ENCODE results near the gene DLL1.

DNA sequence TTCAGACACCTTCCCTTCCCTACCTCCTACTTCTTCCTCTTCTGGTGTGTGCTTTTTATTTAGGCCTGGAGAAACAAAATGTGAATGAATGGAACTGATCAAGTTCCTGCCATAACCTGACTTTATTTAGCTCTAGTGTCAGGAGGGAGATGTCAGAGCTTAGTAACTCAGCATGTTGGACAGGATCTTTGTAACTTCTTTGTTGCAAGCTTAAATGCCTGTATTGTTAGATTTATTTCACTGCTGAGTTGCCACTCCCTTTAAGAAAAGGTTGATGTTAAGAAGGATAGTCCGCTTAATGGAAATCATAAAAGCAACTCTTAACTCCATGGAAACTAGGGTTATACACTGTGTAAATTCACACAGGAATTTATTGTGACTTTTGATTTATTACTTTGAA, 17.9 kb upstream of the DLL1 start:
- TF ChIP-seq POLR2AphosphoS5 (IDR thresholded peaks at IDR 0.05) = no peak
- TF ChIP-seq POLR2A (IDR thresholded peaks at IDR 0.05) = no peak
- TF ChIP-seq, protein P1, sequence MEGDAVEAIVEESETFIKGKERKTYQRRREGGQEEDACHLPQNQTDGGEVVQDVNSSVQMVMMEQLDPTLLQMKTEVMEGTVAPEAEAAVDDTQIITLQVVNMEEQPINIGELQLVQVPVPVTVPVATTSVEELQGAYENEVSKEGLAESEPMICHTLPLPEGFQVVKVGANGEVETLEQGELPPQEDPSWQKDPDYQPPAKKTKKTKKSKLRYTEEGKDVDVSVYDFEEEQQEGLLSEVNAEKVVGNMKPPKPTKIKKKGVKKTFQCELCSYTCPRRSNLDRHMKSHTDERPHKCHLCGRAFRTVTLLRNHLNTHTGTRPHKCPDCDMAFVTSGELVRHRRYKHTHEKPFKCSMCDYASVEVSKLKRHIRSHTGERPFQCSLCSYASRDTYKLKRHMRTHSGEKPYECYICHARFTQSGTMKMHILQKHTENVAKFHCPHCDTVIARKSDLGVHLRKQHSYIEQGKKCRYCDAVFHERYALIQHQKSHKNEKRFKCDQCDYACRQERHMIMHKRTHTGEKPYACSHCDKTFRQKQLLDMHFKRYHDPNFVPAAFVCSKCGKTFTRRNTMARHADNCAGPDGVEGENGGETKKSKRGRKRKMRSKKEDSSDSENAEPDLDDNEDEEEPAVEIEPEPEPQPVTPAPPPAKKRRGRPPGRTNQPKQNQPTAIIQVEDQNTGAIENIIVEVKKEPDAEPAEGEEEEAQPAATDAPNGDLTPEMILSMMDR (IDR thresholded peaks at IDR 0.05) = no peak
- TF ChIP-seq EP300 (IDR thresholded peaks at IDR 0.05) = no peak

Data from stomach (tissue), 4 donors.